Measurements from ENCODE around the gene DYNC1H1.

DNA sequence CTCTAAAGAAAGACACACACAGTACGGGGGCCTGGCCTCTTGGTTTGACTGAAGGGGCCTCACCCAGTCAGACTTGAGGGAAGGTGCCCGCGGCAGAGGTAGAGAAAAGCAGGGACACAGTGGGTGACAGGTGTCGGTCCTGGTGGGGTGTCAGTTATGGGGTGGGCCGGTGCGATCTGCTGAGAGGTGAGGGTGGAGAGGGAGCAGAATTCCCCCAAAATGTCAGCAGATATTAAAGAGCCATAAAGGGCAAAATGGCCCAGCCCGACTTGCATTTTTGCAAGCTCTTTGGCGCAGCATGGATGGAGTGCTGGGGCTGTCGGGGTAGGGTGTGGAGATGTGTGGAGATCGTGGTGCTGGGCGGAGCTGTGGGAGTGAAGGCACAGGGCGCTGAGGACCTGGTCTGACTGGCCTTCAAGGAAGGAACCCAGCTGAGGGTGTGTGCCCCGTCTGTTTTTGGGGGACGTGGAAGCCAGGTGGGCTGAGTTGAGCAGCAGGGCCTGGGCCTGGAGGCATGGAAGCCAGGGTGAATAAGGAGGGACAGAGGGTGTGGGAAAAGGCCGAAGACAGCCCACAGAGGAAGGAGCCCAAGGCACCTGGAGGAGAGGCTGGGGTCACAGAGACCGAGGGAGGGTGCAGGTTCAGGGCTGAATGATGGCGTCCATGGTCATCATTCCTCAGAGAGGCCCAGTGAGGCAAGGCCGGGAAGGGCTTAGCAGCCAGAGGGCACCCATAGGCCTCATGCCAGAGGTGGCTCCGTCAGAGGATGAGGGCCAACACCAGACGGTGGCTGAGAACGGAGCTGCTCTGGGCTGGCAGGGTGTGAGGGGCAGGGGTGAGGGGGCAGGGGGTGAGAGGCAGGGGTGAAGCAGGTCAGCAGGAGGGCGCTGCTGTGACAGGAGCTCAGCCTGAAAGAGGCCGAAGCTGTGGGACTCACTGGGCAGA lies 48.2 kb upstream of the DYNC1H1 start:
- TF ChIP-seq POLR2AphosphoS5 (IDR thresholded peaks at IDR 0.05; ENCODE audit: low read depth, low read length) (no peak), YY1 (IDR thresholded peaks at IDR 0.05; ENCODE audit: extremely low read depth, insufficient replicate concordance, low read depth, low read length) (no peak), TCF7L2 (IDR thresholded peaks at IDR 0.05; ENCODE audit: borderline replicate concordance, extremely low read depth, insufficient read depth, insufficient read length) (no peak), POLR2A (IDR thresholded peaks at IDR 0.05; ENCODE audit: borderline replicate concordance, extremely low read depth, insufficient read depth, insufficient read length) (no peak), SRF (IDR thresholded peaks at IDR 0.05; ENCODE audit: low read depth) (no peak), ZNF274 (IDR thresholded peaks at IDR 0.05; ENCODE audit: low read depth, low read length) (no peak), ZFX (IDR thresholded peaks at IDR 0.05) (no peak), FOSL1 (IDR thresholded peaks at IDR 0.05; ENCODE audit: low read depth) (no peak), EZH2 (IDR thresholded peaks at IDR 0.05) (no peak), SIN3A (IDR thresholded peaks at IDR 0.05; ENCODE audit: low read depth) (no peak), EGR1 (IDR thresholded peaks at IDR 0.05; ENCODE audit: low read depth) (no peak)
- TF ChIP-seq, protein P1, sequence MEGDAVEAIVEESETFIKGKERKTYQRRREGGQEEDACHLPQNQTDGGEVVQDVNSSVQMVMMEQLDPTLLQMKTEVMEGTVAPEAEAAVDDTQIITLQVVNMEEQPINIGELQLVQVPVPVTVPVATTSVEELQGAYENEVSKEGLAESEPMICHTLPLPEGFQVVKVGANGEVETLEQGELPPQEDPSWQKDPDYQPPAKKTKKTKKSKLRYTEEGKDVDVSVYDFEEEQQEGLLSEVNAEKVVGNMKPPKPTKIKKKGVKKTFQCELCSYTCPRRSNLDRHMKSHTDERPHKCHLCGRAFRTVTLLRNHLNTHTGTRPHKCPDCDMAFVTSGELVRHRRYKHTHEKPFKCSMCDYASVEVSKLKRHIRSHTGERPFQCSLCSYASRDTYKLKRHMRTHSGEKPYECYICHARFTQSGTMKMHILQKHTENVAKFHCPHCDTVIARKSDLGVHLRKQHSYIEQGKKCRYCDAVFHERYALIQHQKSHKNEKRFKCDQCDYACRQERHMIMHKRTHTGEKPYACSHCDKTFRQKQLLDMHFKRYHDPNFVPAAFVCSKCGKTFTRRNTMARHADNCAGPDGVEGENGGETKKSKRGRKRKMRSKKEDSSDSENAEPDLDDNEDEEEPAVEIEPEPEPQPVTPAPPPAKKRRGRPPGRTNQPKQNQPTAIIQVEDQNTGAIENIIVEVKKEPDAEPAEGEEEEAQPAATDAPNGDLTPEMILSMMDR (IDR thresholded peaks at IDR 0.05 in 2 of 3, conservative IDR thresholded peaks at IDR 0.05 in 1 of 3; ENCODE audit: borderline replicate concordance in 1 of 3, insufficient read depth in 1 of 3, low read depth in 2 of 3, low read length in 2 of 3) = no peak
- TF ChIP-seq, protein P2, sequence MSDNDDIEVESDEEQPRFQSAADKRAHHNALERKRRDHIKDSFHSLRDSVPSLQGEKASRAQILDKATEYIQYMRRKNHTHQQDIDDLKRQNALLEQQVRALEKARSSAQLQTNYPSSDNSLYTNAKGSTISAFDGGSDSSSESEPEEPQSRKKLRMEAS (IDR thresholded peaks at IDR 0.05) = no peak
- TF ChIP-seq, protein P3, sequence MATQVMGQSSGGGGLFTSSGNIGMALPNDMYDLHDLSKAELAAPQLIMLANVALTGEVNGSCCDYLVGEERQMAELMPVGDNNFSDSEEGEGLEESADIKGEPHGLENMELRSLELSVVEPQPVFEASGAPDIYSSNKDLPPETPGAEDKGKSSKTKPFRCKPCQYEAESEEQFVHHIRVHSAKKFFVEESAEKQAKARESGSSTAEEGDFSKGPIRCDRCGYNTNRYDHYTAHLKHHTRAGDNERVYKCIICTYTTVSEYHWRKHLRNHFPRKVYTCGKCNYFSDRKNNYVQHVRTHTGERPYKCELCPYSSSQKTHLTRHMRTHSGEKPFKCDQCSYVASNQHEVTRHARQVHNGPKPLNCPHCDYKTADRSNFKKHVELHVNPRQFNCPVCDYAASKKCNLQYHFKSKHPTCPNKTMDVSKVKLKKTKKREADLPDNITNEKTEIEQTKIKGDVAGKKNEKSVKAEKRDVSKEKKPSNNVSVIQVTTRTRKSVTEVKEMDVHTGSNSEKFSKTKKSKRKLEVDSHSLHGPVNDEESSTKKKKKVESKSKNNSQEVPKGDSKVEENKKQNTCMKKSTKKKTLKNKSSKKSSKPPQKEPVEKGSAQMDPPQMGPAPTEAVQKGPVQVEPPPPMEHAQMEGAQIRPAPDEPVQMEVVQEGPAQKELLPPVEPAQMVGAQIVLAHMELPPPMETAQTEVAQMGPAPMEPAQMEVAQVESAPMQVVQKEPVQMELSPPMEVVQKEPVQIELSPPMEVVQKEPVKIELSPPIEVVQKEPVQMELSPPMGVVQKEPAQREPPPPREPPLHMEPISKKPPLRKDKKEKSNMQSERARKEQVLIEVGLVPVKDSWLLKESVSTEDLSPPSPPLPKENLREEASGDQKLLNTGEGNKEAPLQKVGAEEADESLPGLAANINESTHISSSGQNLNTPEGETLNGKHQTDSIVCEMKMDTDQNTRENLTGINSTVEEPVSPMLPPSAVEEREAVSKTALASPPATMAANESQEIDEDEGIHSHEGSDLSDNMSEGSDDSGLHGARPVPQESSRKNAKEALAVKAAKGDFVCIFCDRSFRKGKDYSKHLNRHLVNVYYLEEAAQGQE (IDR thresholded peaks at IDR 0.05; ENCODE audit: low read depth) = no peak

All from HCT116 (cell line).